HG02885 (cell line): ENCODE data around the gene GADD45G.

ENCODE experiments used
- ATAC-seq: cut with Tn5 transposase; IDR thresholded peaks from one replicate; pipeline ENCODE4 v1.9.1; 2021; ENCODE audit warnings: mild to moderate bottlenecking; ENCODE audit not compliant: unreplicated experiment, poor library complexity

The GADD45G gene

DNA sequence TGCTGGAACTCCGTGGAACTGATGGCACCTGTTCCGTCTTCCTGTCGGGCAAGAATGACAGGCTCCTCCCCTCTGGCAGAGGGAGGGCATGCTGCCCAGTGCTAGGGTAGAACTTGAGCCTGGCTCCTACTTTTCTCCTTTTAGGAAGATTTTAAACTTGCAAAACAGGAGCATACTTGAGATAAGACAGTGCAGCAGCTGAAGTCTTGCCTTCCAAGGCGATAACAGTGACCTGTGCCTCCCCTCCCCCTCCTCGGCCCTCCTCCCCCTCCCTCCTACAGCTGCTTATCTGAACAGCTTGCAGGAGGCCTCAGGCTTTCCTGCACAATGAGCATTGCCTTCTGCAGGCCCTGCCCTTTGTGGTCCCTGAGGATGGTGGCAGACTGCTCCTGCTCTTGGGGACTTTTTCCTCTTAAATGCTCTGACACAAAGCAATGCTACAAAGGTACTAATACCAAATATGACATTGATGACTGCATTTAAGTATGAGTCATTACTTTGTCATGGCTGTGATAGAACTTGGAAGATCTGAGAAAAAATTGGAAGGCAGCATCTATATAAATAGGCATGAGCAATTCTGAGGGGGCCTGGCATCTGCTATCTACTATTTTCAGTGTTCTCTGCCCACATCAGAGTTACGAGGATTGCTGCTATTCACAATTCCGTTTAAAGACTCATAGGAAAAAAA is 2.0 kb downstream of the GADD45G start:
- ATAC-seq, result no peak

GRCh38 chr9:89608641-89609335 is 4.0 kb downstream of the GADD45G start:
- no peak for ATAC-seq

GRCh38 chr9:89609426-89610006 is 4.7 kb downstream of the GADD45G start:
- no peak for ATAC-seq

- no peak for ATAC-seq
Measured at GRCh38 chr9:89610391-89610925, 5.6 kb downstream of the GADD45G start.

GRCh38 chr9:89611425-89611824 is 6.6 kb downstream of the GADD45G start:
- ATAC-seq, result no peak

- no peak for ATAC-seq
Measured at GRCh38 chr9:89612566-89613278, 7.9 kb downstream of the GADD45G start.

- ATAC-seq, result no peak
Measured at GRCh38 chr9:89613912-89614892, 9.4 kb downstream of the GADD45G start.

DNA sequence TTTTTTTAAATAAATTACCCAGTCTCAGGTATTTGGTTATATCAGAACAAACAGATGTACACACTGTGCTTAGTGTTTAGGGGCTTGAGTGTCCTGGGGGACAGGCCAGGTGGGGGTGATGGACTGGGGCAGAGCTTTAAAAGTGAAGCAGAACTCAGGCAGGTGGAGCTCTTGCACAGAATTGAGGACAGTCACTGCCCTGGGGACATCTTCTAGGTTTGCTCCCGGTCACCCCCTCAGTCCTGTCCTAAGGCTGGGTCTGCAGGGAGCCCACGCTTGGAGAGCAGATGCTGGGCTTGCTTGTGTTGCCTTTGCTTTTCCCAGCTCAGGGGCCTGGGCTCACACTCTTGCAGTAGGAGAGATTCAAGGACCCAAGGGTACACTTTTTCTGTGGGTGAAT is 10.8 kb downstream of the GADD45G start:
- ATAC-seq, result no peak

GRCh38 chr9:89616411-89616810 is 11.6 kb downstream of the GADD45G start:
- no peak for ATAC-seq

DNA sequence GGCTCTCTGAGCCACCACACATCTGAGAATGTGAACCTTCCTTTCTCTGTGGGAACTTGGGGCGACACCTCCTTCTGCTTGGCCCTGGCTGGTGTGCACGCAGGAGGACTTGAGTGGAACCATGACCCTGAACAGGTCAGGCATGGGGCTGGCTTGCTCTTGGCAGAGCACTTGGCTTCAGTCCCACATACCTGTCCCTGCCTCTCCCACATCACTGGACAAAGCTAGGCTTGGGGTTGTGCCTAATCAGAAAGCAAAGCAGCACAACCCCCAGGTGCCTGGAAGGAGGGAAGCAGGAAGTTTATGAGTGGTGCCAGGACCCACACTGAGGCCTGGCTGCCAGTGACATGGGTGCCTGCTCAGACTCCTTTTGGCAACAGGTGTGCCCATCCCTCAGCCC is 13.2 kb downstream of the GADD45G start:
- ATAC-seq, result no peak

DNA sequence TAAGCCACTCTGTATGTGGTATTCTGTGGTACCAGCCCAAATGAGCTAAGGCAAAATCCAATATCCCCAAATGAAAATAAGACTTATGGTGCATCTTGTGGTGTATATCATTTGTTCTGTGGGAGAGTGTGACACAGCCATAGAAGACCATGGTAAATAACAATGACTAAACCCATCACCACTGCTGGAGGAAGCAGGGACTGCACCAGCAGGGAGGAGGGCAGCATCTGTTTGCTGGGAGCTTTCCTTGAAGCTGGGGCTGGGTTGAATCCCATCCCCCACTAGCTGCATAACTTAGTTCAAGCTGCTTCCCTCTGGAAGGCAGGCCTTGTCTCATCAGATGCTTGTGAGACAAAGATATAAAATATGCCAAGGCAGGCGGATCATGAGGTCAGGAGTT is 14.2 kb downstream of the GADD45G start:
- ATAC-seq, result no peak

DNA sequence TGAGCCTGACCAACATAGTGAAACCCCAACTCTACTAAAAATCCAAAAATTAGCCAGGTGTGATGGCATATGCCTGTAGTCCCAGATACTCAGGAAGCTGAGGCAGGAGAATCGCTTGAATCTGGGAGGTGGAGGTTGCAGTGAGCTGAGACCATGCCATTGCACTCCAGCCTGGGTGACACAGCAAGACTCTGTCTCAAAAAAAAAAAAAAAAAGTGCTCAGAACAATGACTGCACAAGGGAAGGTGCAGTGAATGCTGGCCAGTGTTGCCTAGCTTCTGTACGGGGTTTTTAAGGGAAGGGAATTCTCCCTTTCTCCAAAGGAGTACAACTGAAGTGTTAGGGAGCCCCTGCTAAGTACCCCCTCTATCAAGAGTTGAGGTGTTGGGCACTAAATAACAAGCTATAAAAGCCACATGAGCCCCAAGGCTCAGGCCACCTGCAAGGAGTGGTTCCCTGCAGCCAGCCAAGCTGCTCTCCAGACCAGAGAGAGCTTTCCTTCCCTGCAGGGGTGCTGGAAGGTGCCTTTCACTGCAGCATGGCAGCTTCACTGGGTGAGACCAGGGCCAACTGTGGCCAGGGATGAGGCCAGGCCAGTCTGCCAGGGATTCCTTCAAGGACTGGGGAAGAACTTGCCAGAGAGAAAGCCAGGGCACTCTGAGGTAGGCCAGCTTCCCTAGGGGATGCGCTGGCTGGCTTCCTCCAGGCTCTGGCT is 14.8 kb downstream of the GADD45G start:
- no peak for ATAC-seq

GRCh38 chr9:89621031-89621430 is 16.2 kb downstream of the GADD45G start:
- ATAC-seq, result no peak

GRCh38 chr9:89621676-89622075 is 16.9 kb downstream of the GADD45G start:
- no peak for ATAC-seq

- no peak for ATAC-seq
Measured at GRCh38 chr9:89622933-89623861, 18.4 kb downstream of the GADD45G start.

DNA sequence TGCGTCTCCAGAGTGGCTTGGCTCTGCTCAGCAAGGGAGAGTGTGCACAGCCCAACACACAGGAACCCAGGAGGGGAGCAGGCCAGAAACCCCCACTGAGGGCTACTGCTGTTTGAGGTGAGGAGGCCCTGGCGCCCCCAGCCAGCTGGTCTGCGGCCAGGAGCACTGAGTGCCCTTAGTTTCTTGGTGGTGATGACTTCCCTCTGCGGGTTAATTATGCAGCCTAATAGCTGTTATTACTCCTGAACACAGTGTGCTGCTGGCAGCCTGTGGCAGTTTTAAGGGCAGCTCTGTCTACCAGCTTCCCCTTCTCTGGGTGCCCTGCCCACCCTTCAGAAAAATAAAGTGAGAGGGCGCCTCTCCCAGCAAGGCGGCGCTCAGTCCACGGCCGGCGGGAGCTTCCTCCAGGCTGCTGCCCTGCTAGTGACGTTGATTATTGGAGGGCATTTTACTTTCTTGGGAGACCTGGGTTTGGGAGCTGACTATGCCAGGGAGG is 19.2 kb downstream of the GADD45G start:
- ATAC-seq, result no peak

DNA sequence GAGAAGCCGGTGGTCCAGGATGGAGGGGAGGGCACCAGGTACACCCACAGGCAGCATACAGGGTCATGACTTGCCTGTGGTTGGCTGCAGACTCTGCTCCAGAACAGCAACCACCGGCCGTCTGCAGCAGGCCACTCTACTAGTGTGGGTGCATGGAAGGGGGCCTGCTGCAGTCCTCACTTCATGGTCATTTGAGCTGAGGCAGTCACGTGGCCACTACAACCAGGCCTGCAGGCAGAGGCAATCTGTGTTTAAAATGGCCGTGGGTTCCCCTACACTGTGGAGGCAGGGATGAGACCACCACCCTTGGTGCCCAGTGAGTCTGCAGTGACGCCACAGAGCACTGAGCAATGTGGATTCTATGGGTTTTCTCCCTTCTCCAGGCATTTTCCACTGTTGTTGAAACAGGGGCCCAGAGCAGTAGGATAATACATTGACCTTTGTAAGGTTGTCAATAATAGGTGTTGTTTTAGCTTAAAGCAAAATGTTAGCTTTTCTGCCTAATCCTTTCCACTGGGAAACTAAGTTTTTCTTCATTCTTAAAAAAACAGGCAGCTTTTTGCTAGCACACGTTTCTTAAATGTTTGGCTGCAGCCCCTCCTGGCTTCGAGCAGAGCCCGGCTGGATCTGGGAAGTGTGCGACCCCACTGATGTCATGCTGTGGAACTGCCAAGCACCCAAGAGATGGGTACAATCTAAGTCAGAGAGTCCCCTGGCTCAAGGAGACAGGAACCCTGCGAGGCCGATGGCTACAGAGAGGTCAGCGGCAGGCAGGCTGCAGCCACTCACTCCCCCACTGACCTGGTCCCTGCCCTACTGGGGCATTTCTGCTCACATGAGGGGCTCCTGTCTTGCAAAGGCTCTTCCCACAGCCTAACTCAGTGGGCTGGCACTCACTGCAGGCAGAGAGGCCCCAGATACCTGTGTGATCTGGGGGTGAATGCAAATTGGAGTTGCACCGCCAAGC is 21.2 kb downstream of the GADD45G start:
- no peak for ATAC-seq
